ENCODE data around the gene PHF12.
"Not testable (repeated sequence)": the region's sequence is repeated elsewhere in the genome, so short reads cannot be mapped to it uniquely, and the experiment has no call there.

Gene PHF12

GRCh38 chr17:28897769-28898526, 53.4 kb downstream of the PHF12 start:
- H3K36me3 ChIP-seq (ENCODE audit: control insufficient read depth, insufficient read depth, low read length, severe bottlenecking), result no peaks in the 10 kb centered on the region
- H3K4me1 ChIP-seq (ENCODE audit: control insufficient read depth, insufficient read depth, low read length), result peaks cover 22% of the 10 kb centered on the region
- H3K27me3 ChIP-seq (replicated peaks; ENCODE audit: control insufficient read depth, insufficient read depth, low read length), result no peaks in the 10 kb centered on the region
- H3K4me3 ChIP-seq (ENCODE audit: low read length), result peak overlapping the region; percentile 93
- peak overlapping the region; percentile 90 for H3K9ac ChIP-seq (ENCODE audit: low read length)
- no peaks in the 10 kb centered on the region for H3K9me3 ChIP-seq (ENCODE audit: control insufficient read depth, low read length)
- DNase-seq (ENCODE audit: low read depth), result no peak

- Histone ChIP-seq H3K4me3 (ENCODE audit: low read length) (peak within 1 kb of the TSS; percentile 93), H3K4me1 (ENCODE audit: control insufficient read depth, insufficient read depth, low read length) (peaks cover 24% of the 10 kb centered on the region), H3K9me3 (ENCODE audit: control insufficient read depth, low read length) (no peaks in the 10 kb centered on the region), H3K27me3 (replicated peaks; ENCODE audit: control insufficient read depth, insufficient read depth, low read length) (no peaks in the 10 kb centered on the region), H3K9ac (ENCODE audit: low read length) (peak within 1 kb of the TSS; percentile 90), H3K36me3 (ENCODE audit: control insufficient read depth, insufficient read depth, low read length, severe bottlenecking) (no peaks in the 10 kb centered on the region)
- peak; percentile 81 for DNase-seq (ENCODE audit: low read depth)
Observed at GRCh38 chr17:28896884-28897768, 54.2 kb downstream of the PHF12 start, which contains the start of gene FLOT2. FLOT2 (minus strand) TSS chr17:28897733; CDS start chr17:28897574, 159 bp downstream.

GRCh38 chr17:28896491-28896883, 54.8 kb downstream of the PHF12 start:
- Histone ChIP-seq H3K9ac (ENCODE audit: low read length) (peak overlapping the region; percentile 90), H3K4me1 (ENCODE audit: control insufficient read depth, insufficient read depth, low read length) (peaks cover 24% of the 10 kb centered on the region)

GRCh38 chr17:28895794-28896447, 55.4 kb downstream of the PHF12 start:
- DNase-seq (ENCODE audit: low read depth), result peak; percentile 9
- Histone ChIP-seq H3K4me1 (ENCODE audit: control insufficient read depth, insufficient read depth, low read length) (peaks cover 24% of the 10 kb centered on the region), H3K9ac (ENCODE audit: low read length) (peak overlapping the region; percentile 90), H3K27me3 (replicated peaks; ENCODE audit: control insufficient read depth, insufficient read depth, low read length) (no peaks in the 10 kb centered on the region), H3K9me3 (ENCODE audit: control insufficient read depth, low read length) (no peaks in the 10 kb centered on the region), H3K4me3 (ENCODE audit: low read length) (peak overlapping the region; percentile 93), H3K36me3 (ENCODE audit: control insufficient read depth, insufficient read depth, low read length, severe bottlenecking) (no peaks in the 10 kb centered on the region)

More at GRCh38 chr17:28896491-28896883, 54.8 kb downstream of the PHF12 start:
- no peaks in the 10 kb centered on the region for H3K9me3 ChIP-seq (ENCODE audit: control insufficient read depth, low read length)
- DNase-seq (ENCODE audit: low read depth), result no peak
- no peaks in the 10 kb centered on the region for H3K27me3 ChIP-seq (replicated peaks; ENCODE audit: control insufficient read depth, insufficient read depth, low read length)
- peak overlapping the region; percentile 93 for H3K4me3 ChIP-seq (ENCODE audit: low read length)
- H3K36me3 ChIP-seq (ENCODE audit: control insufficient read depth, insufficient read depth, low read length, severe bottlenecking), result no peaks in the 10 kb centered on the region

- peaks cover 27% of the 10 kb centered on the region for H3K4me1 ChIP-seq (ENCODE audit: control insufficient read depth, insufficient read depth, low read length)
- H3K9me3 ChIP-seq (ENCODE audit: control insufficient read depth, low read length); H3K36me3 ChIP-seq (ENCODE audit: control insufficient read depth, insufficient read depth, low read length, severe bottlenecking); H3K27me3 ChIP-seq (replicated peaks; ENCODE audit: control insufficient read depth, insufficient read depth, low read length); H3K9ac ChIP-seq (ENCODE audit: low read length); DNase-seq (ENCODE audit: low read depth); H3K4me3 ChIP-seq (ENCODE audit: low read length): not testable (repeated sequence)
Observed at GRCh38 chr17:28893248-28894183, 57.8 kb downstream of the PHF12 start.

- peaks cover 18% of the 10 kb centered on the region for H3K4me1 ChIP-seq (ENCODE audit: control insufficient read depth, insufficient read depth, low read length)
- no peak overlapping the region for H3K4me3 ChIP-seq (ENCODE audit: low read length)
- H3K36me3 ChIP-seq (ENCODE audit: control insufficient read depth, insufficient read depth, low read length, severe bottlenecking), result no peaks in the 10 kb centered on the region
- H3K27me3 ChIP-seq (replicated peaks; ENCODE audit: control insufficient read depth, insufficient read depth, low read length), result no peaks in the 10 kb centered on the region
- H3K9me3 ChIP-seq (ENCODE audit: control insufficient read depth, low read length), result no peaks in the 10 kb centered on the region
- no peak for DNase-seq (ENCODE audit: low read depth)
- no peak overlapping the region for H3K9ac ChIP-seq (ENCODE audit: low read length)
Observed at GRCh38 chr17:28892024-28892423, 59.3 kb downstream of the PHF12 start.

GRCh38 chr17:28891201-28891600, 60.1 kb downstream of the PHF12 start:
- Histone ChIP-seq H3K9ac (ENCODE audit: low read length) (no peak overlapping the region), H3K4me1 (ENCODE audit: control insufficient read depth, insufficient read depth, low read length) (peaks cover 12% of the 10 kb centered on the region), H3K27me3 (replicated peaks; ENCODE audit: control insufficient read depth, insufficient read depth, low read length) (no peaks in the 10 kb centered on the region), H3K9me3 (ENCODE audit: control insufficient read depth, low read length) (no peaks in the 10 kb centered on the region), H3K4me3 (ENCODE audit: low read length) (no peak overlapping the region), H3K36me3 (ENCODE audit: control insufficient read depth, insufficient read depth, low read length, severe bottlenecking) (no peaks in the 10 kb centered on the region)
- no peak for DNase-seq (ENCODE audit: low read depth)

- Histone ChIP-seq H3K9ac (ENCODE audit: low read length) (no peak overlapping the region), H3K4me3 (ENCODE audit: low read length) (no peak overlapping the region), H3K36me3 (ENCODE audit: control insufficient read depth, insufficient read depth, low read length, severe bottlenecking) (peaks cover 7% of the 10 kb centered on the region), H3K27me3 (replicated peaks; ENCODE audit: control insufficient read depth, insufficient read depth, low read length) (no peaks in the 10 kb centered on the region), H3K9me3 (ENCODE audit: control insufficient read depth, low read length) (no peaks in the 10 kb centered on the region), H3K4me1 (ENCODE audit: control insufficient read depth, insufficient read depth, low read length) (peaks cover 8% of the 10 kb centered on the region)
- no peak for DNase-seq (ENCODE audit: low read depth)
Observed at GRCh38 chr17:28889996-28890395, 61.3 kb downstream of the PHF12 start.

GRCh38 chr17:28888832-28889231, 62.5 kb downstream of the PHF12 start:
- DNase-seq (ENCODE audit: low read depth), result no peak
- no peak overlapping the region for H3K9ac ChIP-seq (ENCODE audit: low read length)
- H3K9me3 ChIP-seq (ENCODE audit: control insufficient read depth, low read length), result no peaks in the 10 kb centered on the region
- peaks cover 16% of the 10 kb centered on the region for H3K36me3 ChIP-seq (ENCODE audit: control insufficient read depth, insufficient read depth, low read length, severe bottlenecking)
- peaks cover 8% of the 10 kb centered on the region for H3K4me1 ChIP-seq (ENCODE audit: control insufficient read depth, insufficient read depth, low read length)
- no peak overlapping the region for H3K4me3 ChIP-seq (ENCODE audit: low read length)
- H3K27me3 ChIP-seq (replicated peaks; ENCODE audit: control insufficient read depth, insufficient read depth, low read length), result no peaks in the 10 kb centered on the region

GRCh38 chr17:28887871-28888471, 63.3 kb downstream of the PHF12 start:
- Histone ChIP-seq H3K36me3 (ENCODE audit: control insufficient read depth, insufficient read depth, low read length, severe bottlenecking) (peaks cover 22% of the 10 kb centered on the region), H3K27me3 (replicated peaks; ENCODE audit: control insufficient read depth, insufficient read depth, low read length) (no peaks in the 10 kb centered on the region), H3K9me3 (ENCODE audit: control insufficient read depth, low read length) (no peaks in the 10 kb centered on the region), H3K4me1 (ENCODE audit: control insufficient read depth, insufficient read depth, low read length) (peaks cover 5% of the 10 kb centered on the region), H3K9ac (ENCODE audit: low read length) (no peak overlapping the region), H3K4me3 (ENCODE audit: low read length) (no peak overlapping the region)
- no peak for DNase-seq (ENCODE audit: low read depth)
